Activated CD4-positive, alpha-beta T cell treated with anti-CD3 and anti-CD28 coated beads for 24 hours (primary cell): ENCODE results near the gene CMTM1.
A peak's percentile ranks its signal among the peaks of the same experiment; 100 is the strongest.

Experiments used
- DNase-seq, 2 donors: peaks; one replicate each; pipeline ENCODE4 v3.0.0-alpha.2; 2020; ENCODE audit warnings: low read depth in 2 of 2

CMTM1 gene

GRCh38 chr16:66538910-66539309 is 27.3 kb upstream of the CMTM1 start:
- no peak for DNase-seq

DNA sequence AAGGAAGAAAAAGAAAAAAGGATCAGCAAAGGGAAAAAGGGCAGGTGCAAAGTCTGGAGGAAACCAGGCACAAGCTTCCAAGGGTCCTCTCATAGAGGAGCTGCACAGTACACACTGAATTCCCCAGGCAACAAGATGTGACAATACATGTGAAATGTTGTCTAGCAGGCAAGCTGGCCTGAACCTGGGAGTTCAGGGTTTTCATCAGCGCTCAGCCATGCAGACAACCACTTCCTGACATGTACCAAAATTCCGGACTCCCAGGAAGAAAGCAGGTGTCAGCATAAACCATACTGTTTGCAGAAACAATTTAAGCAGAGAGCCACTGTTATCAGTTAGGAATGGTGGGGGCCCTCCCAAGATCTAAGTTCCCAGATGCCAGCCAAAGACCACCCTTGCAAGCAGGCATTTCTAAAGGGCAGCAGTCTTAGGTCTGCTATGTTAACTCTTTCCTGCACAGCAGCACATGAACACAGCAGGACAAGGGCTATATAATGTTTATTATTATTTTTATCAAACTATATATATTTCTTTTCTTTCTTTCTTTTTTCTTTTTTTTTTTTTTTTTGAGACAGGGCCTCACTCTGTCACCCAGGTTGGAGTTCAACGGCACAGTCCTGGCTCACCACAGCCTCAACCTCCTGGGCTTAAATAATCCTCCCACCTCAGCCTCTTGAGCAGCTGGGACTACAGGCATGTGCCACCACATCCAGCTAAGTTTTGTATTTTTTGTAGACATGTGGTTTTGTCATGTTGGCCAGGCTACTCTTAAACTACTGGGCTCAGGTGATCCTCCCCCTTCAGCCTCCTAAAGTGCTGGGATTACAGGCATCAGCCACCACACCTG is 26.4 kb upstream of the CMTM1 start:
- no peak for DNase-seq

DNA sequence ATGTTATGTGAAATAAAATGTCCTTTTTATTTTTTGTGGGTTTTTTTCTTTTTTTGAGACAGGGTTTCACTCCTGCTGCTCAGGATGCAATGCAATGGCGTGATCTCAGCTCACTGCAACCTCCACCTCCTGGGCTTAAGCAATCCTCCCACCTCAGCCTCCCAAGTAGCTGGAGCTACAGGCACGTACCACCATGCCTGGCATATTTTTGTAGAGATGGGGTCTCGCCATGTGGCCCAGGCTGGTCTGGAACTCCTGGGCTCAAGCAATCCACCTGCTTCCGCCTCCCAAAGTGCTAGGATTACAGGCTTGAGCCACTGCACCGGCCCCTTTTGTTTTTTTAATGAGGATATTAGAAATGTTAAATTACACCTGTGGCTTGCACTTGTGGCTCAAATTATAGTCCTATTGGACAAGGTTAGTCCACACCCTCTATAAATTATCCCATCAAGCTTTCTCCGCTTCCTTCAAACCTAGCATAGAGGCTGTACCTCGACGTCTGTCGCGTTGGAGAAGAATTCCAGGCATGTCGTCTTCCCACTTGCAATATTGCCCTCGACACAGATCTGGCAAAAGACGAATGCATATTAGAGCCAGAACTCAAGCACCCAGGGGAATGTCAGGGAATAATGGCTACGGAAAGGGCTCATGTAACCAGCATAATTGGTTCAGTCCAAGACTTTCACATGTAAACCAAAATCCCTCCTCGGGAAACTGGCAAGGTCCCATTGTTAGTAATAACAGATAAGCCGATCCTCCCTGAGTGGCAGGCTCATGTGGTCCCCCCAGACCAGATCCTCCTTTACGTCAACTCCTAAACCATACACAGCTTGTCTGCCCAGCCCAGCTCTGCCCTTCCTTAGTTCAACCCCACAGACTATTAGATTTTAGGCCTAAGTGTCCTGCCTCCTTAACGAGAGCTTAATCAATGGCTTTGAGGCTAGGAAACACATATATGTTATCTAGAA is 24.6 kb upstream of the CMTM1 start:
- no peak for DNase-seq

DNA sequence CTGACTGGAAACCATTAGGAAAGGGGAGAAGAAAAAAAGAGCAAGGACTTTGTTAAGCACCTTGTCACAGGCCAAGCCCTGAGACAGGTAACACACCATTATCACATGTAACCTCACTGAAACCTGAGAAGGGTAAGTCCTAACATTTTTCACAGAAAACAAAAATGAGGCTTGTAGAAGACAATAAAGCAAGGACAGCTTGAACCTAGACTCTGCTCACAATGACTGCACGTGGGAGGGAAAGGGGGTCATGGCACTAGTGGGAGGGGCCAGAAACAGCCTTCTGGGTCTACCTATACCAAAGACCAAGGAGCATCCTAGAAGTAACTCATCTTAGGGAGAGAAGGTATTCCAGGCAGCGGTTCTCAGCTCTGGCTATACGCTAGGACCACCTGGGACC is 23.8 kb upstream of the CMTM1 start:
- DNase-seq = no peak

DNA sequence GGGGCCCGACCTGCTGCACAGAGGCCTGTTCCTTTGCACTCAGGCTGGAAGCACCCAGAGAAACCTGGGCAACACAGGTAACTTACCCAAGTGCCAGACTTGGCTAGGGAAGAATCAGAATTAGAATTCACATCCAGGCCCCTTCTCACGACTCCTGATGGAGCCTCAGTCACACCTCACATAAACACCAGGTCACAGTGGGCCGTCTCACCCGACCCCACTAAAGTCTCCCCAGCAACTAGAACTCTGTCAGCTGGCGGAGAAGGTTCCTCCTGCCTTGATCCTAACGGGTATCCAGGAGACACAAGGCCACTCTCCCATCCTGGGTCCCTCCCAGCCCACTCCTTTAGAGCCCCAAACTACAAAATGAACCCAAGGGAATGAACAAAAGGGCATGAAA is 22.7 kb upstream of the CMTM1 start:
- no peak for DNase-seq

DNA sequence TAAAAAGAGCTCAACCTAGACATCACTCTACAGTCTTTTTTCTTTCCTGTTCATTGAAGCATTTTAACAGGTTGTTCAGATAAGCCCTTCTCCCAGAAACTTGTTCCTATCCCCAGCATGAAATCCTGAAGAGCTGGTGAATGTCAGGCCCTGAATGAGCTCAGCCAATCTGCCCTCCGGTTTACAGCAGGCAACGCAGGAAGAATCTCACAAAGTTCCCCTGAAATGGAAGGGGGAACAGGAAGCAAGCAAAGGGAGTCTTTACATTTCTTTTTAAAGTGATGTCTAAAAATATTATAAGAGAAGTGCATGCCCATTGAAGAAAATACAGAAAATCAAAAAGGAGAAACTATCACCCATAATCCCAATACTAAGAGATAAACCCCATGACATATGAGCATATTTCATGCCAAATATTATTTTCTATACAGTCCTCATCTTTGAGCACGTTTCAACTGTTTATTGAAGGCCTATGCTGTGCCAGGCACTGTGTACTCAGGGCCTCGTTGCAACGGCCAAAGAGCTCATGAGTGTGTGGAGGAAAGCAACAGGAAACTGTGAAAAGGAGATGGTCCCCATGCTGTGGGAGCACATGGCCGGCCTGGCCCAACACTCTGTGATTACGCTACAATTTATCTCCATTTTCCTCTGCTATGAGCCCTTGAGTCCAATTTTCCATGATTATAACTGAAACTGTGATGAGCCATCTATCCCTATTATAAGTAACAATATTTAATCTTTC is 22.1 kb upstream of the CMTM1 start:
- no peak for DNase-seq

- DNase-seq = no peak
Measured at GRCh38 chr16:66547101-66547989, 18.9 kb upstream of the CMTM1 start.

- no peak for DNase-seq
Measured at GRCh38 chr16:66548068-66548467, 18.2 kb upstream of the CMTM1 start.

DNA sequence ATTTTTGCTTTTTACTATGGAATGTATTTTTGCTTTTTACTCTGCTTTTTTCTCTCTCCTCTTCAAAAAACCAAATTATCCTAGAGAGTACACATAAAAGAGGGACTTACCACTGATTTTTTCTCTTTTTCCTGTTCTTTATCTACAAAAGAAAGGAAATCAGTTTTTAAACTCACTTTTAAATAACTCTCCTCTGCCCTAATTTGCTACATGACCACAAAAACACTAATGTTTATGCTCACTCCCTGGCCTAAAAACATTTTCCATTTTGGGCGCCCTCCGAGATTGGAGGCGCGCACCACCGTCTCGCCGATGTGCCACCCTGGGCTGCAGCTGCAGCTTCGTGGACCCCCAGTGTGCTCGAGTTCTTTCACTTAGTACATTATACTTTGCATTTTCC is 17.4 kb upstream of the CMTM1 start:
- no peak for DNase-seq

GRCh38 chr16:66549284-66550131 is 16.7 kb upstream of the CMTM1 start, which contains the start of gene TK2:
TSS of gene TK2 (minus strand) at chr16:66550122. CDS start at chr16:66550061, 61 bp downstream.
- DNase-seq = peak; percentile 50 to 66

DNA sequence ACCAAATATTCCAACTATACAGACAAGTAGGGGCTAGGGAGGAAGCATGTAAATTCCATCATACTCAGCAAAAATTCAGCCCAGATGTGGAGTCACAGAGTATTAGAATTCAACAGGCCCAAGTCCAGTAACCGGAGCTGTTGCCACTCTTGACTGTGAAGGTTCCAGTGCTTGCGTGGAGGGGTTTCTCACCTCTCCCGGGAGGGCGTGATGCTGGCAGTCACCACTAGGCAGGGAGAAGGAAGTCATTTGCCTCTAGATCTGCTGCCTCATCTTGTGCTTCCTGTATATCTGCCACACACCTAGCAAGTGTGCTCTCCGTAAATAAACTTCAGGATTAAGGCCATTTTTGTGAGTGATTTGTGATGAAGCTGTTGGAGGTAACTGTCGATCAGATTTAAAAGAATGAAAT is 14.9 kb upstream of the CMTM1 start:
- peak; percentile 19 to 25 for DNase-seq

DNA sequence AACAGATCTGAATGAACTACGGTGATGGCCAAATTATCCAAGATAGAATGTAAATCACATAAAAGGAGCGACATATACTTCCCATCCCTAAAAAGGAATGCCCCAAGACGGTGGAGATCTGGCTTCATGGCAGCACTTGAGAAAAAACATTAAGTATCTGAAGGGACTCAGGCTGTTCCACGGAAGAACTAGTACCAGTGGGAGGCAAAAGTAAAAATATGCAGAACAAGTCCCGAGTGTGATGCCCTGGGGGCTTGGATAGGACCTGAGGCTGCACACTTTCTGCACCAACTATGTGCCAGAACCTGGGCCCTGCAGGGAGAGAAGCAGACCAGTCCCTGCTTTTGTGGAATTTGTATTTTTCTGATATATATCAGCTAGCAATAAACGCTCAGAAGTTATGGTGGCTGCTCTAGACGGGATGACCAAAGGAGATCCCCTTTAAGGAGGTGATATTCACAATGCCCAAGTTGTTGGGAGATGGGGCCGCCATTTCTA is 14.4 kb upstream of the CMTM1 start:
- no peak for DNase-seq

- DNase-seq = peak; percentile 80 to 82
Measured at GRCh38 chr16:66552286-66553177, 13.7 kb upstream of the CMTM1 start, which contains the start of gene CKLF. TSS of gene CKLF (plus strand) at chr16:66552576. CDS start at chr16:66552716, 140 bp downstream.

GRCh38 chr16:66553223-66553622 is 13.0 kb upstream of the CMTM1 start:
- DNase-seq = no peak

DNA sequence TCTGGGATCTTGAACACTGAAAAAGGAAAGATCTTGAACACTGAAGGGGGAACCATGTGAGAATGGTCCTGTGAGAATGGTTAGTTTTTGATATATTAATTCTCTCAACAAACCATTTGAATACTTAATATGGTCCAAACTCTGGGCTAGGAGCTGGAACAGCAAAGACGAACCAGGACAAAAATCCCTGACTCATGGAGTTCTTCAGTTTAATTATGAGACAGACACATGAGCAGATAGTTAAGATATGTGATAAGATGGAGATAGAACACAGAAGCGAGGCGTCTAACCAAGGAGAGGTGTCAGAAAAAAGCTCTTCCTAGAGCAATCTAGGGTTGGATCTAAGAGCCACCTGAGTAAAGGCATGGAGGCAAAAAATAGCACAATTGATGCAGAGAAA is 12.2 kb upstream of the CMTM1 start:
- DNase-seq = no peak

DNA sequence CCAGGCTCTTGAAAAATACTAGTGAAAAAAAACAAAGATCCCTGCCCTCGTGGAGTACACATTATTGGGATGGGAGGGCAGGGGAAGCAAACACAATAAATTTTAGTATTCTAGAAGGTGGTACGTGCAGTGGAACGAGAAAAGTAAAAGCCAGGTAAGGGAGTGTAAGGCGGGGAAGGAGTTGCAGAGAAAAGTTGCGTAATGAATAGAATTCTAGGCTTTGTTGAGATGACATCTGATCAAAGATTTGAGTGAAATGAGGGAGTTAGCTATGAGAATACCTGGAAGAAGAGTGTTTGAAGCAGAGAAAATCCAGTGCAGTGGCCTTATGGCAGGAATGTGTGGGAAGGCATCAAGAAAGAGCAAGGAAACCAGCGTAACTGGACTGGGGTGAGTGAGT is 11.7 kb upstream of the CMTM1 start:
- no peak for DNase-seq

- no peak for DNase-seq
Measured at GRCh38 chr16:66560107-66560506, 6.1 kb upstream of the CMTM1 start.

- no peak for DNase-seq
Measured at GRCh38 chr16:66561381-66562080, 4.7 kb upstream of the CMTM1 start.
